ENCODE measurements around the gene TLE7.

The TLE7 gene

GRCh38 chr16:71448274-71448866 is 6.5 kb upstream of the TLE7 start:
- no peak for DNase-seq (ENCODE audit: low read depth, low spot score)

DNA sequence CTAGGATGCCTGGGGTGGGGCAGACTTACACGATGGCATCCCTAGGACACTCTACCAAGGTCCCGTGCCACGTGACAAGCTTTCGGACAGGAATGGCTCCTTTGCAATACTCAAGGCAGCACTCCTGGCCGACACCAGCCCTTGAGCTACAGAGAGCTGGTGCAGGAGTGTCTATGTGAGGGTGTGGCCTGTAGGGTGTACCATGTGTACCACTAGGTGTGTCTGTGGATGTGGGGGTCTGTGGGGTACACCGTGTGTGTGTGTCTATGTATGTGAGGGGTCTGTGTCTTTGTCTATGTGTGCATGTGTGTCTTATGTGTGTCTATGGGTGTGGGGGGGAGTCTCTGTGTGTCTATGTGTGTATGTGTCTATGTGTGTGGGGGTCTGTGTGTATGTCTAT is 1.9 kb upstream of the TLE7 start:
- DNase-seq (ENCODE audit: low read depth, low spot score), result no peak

GRCh38 chr16:71441348-71442050 is 355 bp downstream of the TLE7 start:
- DNase-seq (ENCODE audit: low read depth, low spot score), result no peak

DNA sequence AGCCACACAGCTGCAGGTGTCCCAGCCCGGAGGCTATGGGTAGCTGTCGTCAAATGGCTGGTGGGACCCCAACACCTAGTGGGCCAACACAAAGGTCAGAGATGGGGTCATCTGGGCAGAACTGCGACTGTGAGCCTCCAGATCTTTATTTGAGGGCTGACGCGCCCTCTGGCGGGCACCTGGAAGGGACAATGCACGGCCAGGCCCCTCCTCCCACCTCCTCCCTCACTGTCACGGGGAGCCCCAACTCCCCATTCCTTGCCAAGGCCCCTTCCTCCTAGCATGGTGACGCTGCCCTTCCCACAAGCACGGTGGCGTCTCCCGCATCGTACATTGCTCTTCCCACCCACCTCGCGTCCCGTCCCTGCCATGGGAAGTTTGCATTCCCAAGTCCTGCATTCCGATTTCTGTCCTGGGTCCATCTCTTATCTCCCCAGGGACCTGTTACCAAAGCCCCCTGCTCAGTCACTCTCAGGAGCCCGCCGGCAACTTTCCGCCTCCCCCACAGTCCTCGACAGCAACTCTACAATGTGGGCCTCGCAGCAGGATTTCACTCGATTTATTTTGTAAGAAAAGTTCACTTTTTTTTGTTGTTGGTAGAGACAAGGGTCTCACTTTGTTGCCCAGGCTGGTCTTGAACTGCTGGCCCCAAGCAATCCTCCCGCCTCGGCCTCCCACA is 1.0 kb downstream of the TLE7 start:
- DNase-seq (ENCODE audit: low read depth, low spot score), result no peak

DNA sequence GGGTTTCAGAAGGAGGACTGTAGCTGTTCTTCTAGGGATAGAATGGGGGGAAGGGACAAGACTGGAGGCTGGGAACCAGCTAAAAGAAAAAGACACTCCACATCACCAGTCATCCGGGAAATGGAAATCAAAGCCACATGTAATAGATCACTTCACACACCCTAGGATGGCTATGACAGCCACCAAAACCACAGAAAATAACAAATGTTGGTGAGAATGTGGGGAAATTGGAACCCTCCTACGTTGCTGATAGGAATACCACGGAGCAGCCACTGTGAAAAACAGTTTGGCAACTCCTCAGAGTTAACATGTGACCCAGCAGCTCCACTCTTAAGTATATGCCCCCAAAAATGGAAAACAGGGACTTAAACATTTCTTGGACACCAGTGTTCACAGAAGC is 2.3 kb downstream of the TLE7 start:
- no peak for DNase-seq (ENCODE audit: low read depth, low spot score)

DNA sequence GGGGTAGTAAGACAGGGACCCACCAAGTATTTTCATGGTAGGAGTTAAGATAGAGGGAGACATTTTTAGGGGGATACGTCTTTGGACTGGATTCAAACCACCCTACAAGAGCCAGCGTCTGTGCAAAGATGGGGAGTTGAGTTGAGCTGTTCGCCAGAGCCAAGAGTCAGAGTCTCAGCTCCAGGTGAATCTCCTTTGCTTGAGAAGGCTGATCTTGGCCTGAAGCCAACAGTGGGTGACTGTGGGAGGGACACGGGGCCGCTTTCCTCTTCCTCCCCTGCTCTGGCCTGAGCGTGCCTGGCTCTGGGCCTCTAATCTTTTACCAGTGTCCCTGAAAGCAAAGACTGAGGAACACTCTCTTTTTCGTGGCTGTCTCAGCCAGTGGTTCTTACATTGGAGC is 5.4 kb downstream of the TLE7 start:
- no peak for DNase-seq (ENCODE audit: low read depth, low spot score)

GRCh38 chr16:71432906-71433305 is 8.9 kb downstream of the TLE7 start:
- no peak for DNase-seq (ENCODE audit: low read depth, low spot score)

DNA sequence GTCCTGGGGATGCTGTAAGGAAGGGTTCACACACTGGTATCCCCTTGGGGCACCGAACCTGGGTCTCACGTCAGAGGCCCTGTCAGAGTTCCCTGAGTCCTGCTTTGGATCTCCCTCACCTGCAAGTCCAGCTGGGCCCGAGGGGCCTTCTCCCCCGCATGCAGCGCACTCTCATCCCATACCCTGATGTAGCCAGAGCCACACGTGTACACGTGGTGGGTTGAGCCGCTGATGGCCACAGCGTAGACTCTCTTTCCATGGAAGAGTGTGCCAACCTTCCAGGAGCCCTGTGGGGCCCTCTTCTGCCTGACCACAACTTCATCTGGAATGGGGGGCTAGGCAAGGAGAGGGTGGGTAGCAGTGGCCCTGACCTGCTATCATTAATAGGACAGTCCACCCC is 9.9 kb downstream of the TLE7 start:
- DNase-seq (ENCODE audit: low read depth, low spot score), result no peak

DNA sequence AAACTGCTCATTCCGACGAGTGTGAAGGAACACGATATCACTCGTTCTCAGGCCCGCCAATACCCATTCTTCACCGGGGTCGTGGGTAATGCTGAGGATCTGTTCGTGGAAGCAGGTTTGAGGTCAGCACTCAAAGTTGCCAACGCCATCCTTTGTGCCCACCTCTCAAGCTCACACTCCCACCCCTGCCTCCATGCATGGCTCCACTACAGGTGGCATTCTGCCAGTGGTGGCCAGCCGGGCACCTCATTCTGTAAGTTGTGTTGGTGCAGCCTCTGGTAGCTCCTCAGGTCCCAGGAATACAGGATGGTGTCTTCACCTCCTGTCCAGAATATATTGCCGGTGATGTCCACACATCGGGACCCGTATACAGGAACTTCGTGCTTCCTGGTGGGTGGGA is 10.7 kb downstream of the TLE7 start:
- no peak for DNase-seq (ENCODE audit: low read depth, low spot score)

- no peak for DNase-seq (ENCODE audit: low read depth, low spot score)
These were observed 11.1 kb downstream of the TLE7 start for GRCh38 chr16:71430744-71431143.

GRCh38 chr16:71429581-71429980 is 12.3 kb downstream of the TLE7 start:
- no peak for DNase-seq (ENCODE audit: low read depth, low spot score)

DNA sequence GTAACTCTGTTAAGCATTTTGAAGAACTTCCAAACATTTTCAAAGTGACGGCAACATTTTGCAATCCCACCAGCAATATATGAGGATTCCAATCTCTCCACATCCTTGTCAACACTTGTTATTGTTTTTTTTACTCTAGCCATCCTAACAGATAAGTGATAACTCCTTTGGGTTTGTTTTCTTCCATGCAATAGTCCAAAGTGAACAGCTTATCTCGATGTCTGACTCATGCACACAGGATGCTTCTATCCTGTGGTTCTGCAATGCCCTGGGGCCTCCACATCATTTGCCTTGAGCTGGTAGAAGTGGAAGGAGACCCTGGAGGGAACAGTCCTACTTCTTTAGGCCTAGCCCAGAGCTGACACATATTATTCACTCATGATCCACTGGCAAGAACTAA is 13.0 kb downstream of the TLE7 start:
- DNase-seq (ENCODE audit: low read depth, low spot score), result no peak

GRCh38 chr16:71428385-71428784 is 13.5 kb downstream of the TLE7 start:
- no peak for DNase-seq (ENCODE audit: low read depth, low spot score)

DNA sequence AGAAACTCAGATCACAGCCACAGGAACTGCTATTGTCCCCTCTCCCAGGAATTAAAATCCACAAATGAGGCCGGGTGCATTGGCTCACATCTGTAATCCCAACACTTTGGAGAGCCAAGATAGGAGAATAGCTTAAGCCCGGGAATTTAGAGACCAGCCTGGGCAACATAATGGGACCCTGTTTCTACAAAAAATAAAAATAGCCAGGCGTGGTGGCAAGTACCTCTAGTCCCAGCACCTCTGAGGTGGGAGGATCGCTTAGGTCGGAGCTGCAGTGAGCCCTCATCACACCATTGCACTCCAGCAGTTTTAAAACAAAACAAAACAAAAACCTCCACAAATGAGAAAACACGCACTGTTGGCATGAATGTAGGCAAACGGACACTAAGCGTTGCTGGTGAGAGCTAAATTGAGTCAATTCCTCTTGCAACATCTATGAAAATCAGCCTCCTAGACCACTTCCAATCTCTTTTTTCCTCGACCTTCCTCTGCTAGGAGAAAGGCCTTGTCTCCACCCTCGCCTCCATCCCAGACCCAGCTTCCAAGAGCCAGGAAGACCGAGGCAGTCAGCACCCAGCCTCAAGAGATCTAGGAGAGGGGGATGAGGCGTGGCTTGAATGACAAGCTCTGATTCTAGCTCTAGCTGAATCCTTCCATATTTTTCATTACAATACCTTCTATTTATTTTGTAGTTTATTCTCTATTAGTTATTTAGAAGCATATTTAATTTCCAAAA is 14.8 kb downstream of the TLE7 start:
- DNase-seq (ENCODE audit: low read depth, low spot score), result no peak

GRCh38 chr16:71426069-71426879 is 15.6 kb downstream of the TLE7 start:
- DNase-seq (ENCODE audit: low read depth, low spot score), result no peak

DNA sequence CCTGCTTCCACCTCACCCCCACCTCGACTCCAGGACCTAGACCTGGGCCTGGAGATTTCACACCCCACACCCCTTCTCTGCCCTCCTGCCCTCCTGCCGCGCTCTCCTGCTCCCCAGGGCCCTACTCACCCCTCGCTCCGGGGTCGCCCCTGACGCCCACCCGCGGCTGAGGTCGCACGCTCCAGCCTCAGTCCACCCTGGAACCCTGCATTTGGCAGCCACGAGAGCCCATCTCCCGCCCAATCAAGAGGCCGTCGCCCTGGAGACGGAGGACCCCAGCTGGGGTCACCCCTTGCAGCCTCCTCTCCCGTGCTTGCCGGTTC is 16.1 kb downstream of the TLE7 start:
- no peak for DNase-seq (ENCODE audit: low read depth, low spot score)

DNA sequence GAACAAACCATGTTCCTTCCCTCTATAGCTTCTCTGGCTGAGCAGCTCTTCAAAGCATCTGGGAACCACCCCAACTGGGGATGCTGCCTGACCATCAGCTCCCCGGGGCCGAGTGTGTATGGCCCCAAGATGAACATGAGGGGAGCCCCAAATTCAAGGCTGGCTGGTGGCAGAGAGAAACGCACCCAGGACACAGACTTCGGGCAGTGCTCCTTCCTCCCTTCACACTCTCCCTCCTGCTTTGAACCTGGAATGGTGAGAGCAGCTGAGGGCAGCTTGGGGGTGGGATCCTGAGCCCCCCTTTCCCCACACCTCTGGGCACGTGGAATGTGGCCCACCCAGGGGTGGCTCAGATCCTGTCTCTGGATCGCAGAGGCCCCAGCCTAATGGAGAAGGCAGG is 17.2 kb downstream of the TLE7 start:
- no peak for DNase-seq (ENCODE audit: low read depth, low spot score)

- DNase-seq (ENCODE audit: low read depth, low spot score), result no peak
These were observed 18.0 kb downstream of the TLE7 start for GRCh38 chr16:71423865-71424264.

DNA sequence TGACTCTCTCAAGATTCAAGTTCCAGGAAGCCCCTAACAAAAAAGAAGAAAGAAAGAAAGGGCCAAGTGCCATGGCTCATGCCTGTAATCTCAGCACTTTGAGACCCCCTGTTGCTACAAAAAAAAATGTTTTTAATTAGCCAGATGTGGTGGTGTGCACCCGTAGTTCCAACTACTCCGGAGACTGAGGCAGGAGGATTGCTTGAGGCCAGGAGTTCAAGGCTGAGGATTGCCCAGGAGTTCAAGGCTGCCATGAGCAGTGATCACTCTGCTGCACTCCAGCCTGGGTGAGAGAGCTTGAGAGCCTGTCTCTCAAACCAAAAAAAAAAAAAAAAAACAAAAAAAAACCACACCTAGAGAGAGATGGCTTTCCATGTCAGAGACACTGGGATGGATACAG is 18.8 kb downstream of the TLE7 start:
- DNase-seq (ENCODE audit: low read depth, low spot score), result no peak

DNA sequence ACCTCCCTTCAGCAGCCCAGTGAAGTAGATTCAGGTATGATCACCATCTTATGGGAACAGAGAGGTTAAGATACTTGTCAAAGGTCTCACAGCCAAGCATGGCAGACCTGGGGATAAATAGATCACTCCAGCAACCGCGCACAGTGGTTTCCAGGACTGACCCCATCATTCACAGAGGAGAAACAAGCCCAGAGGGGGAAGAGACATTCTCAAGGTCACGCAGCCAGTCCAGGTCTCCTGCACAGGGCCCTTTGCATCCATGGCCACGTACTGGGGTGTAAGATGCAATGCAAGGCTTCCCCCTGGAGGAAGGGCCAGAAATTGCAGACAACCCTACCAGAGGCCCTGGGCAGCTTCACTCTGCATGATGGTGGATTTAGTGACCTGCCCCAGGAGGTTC is 19.9 kb downstream of the TLE7 start:
- DNase-seq (ENCODE audit: low read depth, low spot score), result no peak

DNA sequence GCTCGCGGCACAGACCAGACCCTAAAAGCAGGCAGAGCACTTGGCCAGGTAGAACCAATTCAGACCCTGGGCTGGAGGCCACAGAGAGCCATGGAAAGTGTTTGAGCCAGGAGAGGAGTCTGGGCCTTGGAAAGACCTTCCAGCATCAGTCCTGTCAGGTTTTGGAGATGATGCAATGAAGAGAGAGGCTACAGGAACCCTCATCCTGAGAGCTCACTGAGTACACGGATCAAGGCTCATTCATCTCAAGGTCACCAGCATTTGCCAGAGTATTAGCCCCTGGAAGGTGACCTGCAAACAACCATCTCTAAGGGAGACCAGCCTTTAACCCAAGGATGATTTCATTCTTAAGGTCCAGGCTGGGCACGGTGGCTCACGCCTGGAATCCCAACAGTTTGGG is 27.8 kb downstream of the TLE7 start:
- DNase-seq (ENCODE audit: low read depth, low spot score), result no peak

DNA sequence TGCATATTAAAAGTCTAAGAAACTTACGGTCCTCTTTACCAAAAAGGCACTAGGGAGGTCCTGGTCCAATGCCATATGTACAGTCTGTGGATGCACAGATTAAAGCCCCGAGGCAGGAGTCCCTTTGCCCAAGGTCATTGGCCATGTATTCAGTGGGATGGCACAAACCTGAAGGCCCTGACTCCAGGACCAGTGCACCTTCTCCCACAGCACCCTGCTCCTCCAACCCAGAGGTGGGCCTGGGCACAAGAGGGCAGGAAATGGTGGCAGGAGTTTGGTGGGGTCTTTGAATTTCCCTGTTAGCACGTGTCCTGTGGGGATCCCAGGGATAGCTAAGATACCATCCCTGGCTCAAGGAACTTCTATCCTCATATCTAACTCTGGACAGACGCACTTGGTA is 28.5 kb downstream of the TLE7 start:
- no peak for DNase-seq (ENCODE audit: low read depth, low spot score)

Data from activated CD4-positive, CD25-positive, alpha-beta regulatory T cell treated with anti-CD3 and anti-CD28 coated beads, Interleukin-2, amount 50 U/mL, for 16 hours (primary cell).